Endothelial cell of umbilical vein (primary cell): Measurements from ENCODE around the gene MLPH. TPM values are rescaled to one million over a fixed set of nuclear protein-coding genes. Genes with fewer than 3 reads are reported as not detected.

ENCODE experiments used
- BruUV-seq: library from RNA; stranded (reverse); fragments of 400-500 nt; replicated peaks from 2 replicates; lab custom pipeline; 2021; lab: Mats Ljungman, UMichigan
- CTCF ChIA-PET: fragments of 300-600, 350-600 bp; sonication (Branson Sonifier 250); formaldehyde crosslinking; loops from one replicate; lab custom pipeline; 2021; ENCODE audit warnings: antibody characterized with exemption, inconsistent platforms; lab: Charles Lee
- POLR2A ChIA-PET: fragments of 300-600, 350-600 bp; sonication (Branson Sonifier 250); formaldehyde crosslinking; loops from one replicate; lab custom pipeline; 2021; ENCODE audit warnings: antibody characterized with exemption, inconsistent platforms; lab: Charles Lee
- DNase-seq: peaks from one replicate; pipeline ENCODE4 v3.0.0-alpha.2; 2011; ENCODE audit warnings: low read depth, low spot score
- FAIRE-seq: peaks from 2 replicates; lab custom pipeline; 2011; peaks lifted over from hg19 to GRCh38; lab: Jason Lieb, UNC
- H2AFZ ChIP-seq: 2 replicates; pipeline ENCODE4 v1.6.0; 2012; ENCODE audit warnings: low read depth, low read length, control low read depth, inconsistent platforms
- H3K27ac ChIP-seq: 2 replicates; pipeline ENCODE4 v1.5.1; 2011; ENCODE audit warnings: low read depth, mild to moderate bottlenecking, control low read depth, low read length, moderate library complexity; ENCODE audit not compliant: insufficient read depth
- H3K27me3 ChIP-seq, 2 experiments: 2 replicates each; pipeline versions ENCODE4 v1.6.0 to v1.6.1; 2011; ENCODE audit warnings: low read length in 2 of 2, mixed read lengths in 1 of 2; ENCODE audit not compliant: control insufficient read depth in 2 of 2, insufficient read depth in 2 of 2
- H3K36me3 ChIP-seq, 2 experiments: 2 replicates in 1 of 2; 3 replicates in 1 of 2; pipeline ENCODE4 v1.5.1; 2011; ENCODE audit warnings: low read length in 2 of 2, mild to moderate bottlenecking in 1 of 2, moderate library complexity in 1 of 2; ENCODE audit not compliant: control insufficient read depth in 2 of 2, insufficient read depth in 2 of 2; ENCODE audit errors: extremely low read depth in 1 of 2
- H3K4me1 ChIP-seq: 3 replicates; pipeline ENCODE4 v1.5.1; 2011; ENCODE audit warnings: mild to moderate bottlenecking, low read length; ENCODE audit not compliant: control insufficient read depth, insufficient read depth; ENCODE audit errors: extremely low read depth
- H3K4me2 ChIP-seq: 2 replicates; pipeline ENCODE4 v1.6.1; 2011; ENCODE audit warnings: low read length, control low read depth, mixed read lengths; ENCODE audit not compliant: insufficient read depth
- H3K4me3 ChIP-seq, 3 experiments: fragments of 200-600 bp in 1 of 3; sonication (generic), shearing (Covaris generic) in 1 of 3; replicated peaks in 1 of 3; 2 replicates each; pipeline ENCODE4 v1.5.1; 2011 to 2016; ENCODE audit warnings: control low read depth in 3 of 3, low read length in 3 of 3, mild to moderate bottlenecking in 2 of 3, inconsistent platforms in 1 of 3, low read depth in 1 of 3, moderate library complexity in 1 of 3; ENCODE audit not compliant: insufficient read depth in 1 of 3
- H3K79me2 ChIP-seq: 2 replicates; pipeline ENCODE4 v1.6.0; 2012; ENCODE audit warnings: low read length, inconsistent platforms; ENCODE audit not compliant: control insufficient read depth, insufficient read depth
- H3K9ac ChIP-seq: replicated peaks from 2 replicates; pipeline ENCODE3; 2011; ENCODE audit warnings: low read length, control low read depth; ENCODE audit not compliant: insufficient read depth; ENCODE audit errors: extremely low read depth
- H3K9me1 ChIP-seq: replicated peaks from 3 replicates; pipeline ENCODE4 v1.6.0; 2011; ENCODE audit warnings: mild to moderate bottlenecking, low read length; ENCODE audit not compliant: control insufficient read depth, insufficient read depth; ENCODE audit errors: extremely low read depth
- H3K9me3 ChIP-seq: replicated peaks from 2 replicates; pipeline ENCODE4 v1.5.1; 2012; ENCODE audit warnings: low read length, inconsistent platforms; ENCODE audit not compliant: control insufficient read depth, insufficient read depth
- H4K20me1 ChIP-seq: replicated peaks from 2 replicates; pipeline ENCODE3; 2011; ENCODE audit warnings: mild to moderate bottlenecking, low read length; ENCODE audit not compliant: control insufficient read depth, insufficient read depth; ENCODE audit errors: extremely low read depth
- EZH2 ChIP-seq: IDR thresholded peaks from 2 replicates; pipeline ENCODE4 v1.6.1; 2012; ENCODE audit warnings: borderline replicate concordance, low read depth, mild to moderate bottlenecking, moderate library complexity, low read length, inconsistent platforms; ENCODE audit not compliant: severe bottlenecking
- FOS ChIP-seq: IDR thresholded peaks from 2 replicates; pipeline ENCODE4 v1.6.1; 2011; ENCODE audit warnings: mild to moderate bottlenecking, low read length, moderate library complexity, borderline replicate concordance; ENCODE audit not compliant: insufficient read depth
- GATA2 ChIP-seq: IDR thresholded peaks from 2 replicates; pipeline ENCODE4 v1.7.0; 2011; ENCODE audit warnings: low read depth, mild to moderate bottlenecking, moderate library complexity, mixed read lengths, low read length; ENCODE audit not compliant: insufficient read length, insufficient read depth
- JUN ChIP-seq: IDR thresholded peaks from 2 replicates; pipeline ENCODE4 v1.6.1; 2011; ENCODE audit warnings: borderline replicate concordance, low read depth; ENCODE audit not compliant: insufficient read length, insufficient read depth
- MYC ChIP-seq: IDR thresholded peaks from one replicate; pipeline ENCODE4 v1.6.1; 2011; ENCODE audit warnings: mild to moderate bottlenecking, low read depth, low read length
- POLR2A ChIP-seq: IDR thresholded peaks from 2 replicates; pipeline ENCODE4 v1.6.1; 2012; ENCODE audit warnings: low read depth, mild to moderate bottlenecking, control low read depth, low read length
- POLR2AphosphoS5 ChIP-seq: IDR thresholded peaks from 2 replicates; pipeline ENCODE4 v1.6.1; 2012; ENCODE audit warnings: low read depth, mild to moderate bottlenecking, control low read depth, low read length, moderate library complexity; ENCODE audit not compliant: insufficient read depth
- dilution Hi-C: fragments of 300-500 bp; cut with MboI; formaldehyde crosslinking; loops from one replicate; pipeline ENCODE4 v1.15.0; 2019; ENCODE audit warnings: low sequenced_read_pairs; ENCODE audit not compliant: extremely low pct_ligation_motif_present
- intact Hi-C: fragments of 100-400 bp; cut with micrococcal nuclease; formaldehyde crosslinking; loops from one replicate; pipeline ENCODE4 v1.10.0; 2022
- polyA plus RNA-seq, 4 experiments: library from polyadenylated mRNA; depleted of rRNA in 3 of 4; stranded (reverse) in 3 of 4; unstranded in 1 of 4; fragments of >200 nt; gene quantifications; 2 replicates each; pipeline versions ENCODE4 v1.2.1 to v1.2.3, GENCODE V29; 2011 to 2012; ENCODE audit warnings: missing spikeins in 1 of 4
- total RNA-seq: library from RNA; stranded (reverse); gene quantifications from 2 replicates; pipeline ENCODE4 v1.2.3, GENCODE V29; 2021
- TF ChIP-seq, protein P1 (sequence below): IDR thresholded peaks from 2 replicates; pipeline ENCODE4 v1.6.1; 2011; ENCODE audit not compliant: insufficient read depth, insufficient read length
- TF ChIP-seq, protein P2 (sequence below), 2 donors: IDR thresholded peaks; 1 replicate in 1 of 2; 2 replicates in 1 of 2; pipeline ENCODE4 v1.5.1; 2011; ENCODE audit warnings: low read length in 2 of 2, mild to moderate bottlenecking in 2 of 2, moderate library complexity in 2 of 2, control low read depth in 1 of 2, inconsistent platforms in 1 of 2, low read depth in 1 of 2; ENCODE audit not compliant: insufficient read depth in 1 of 2; ENCODE audit errors: extremely low read depth in 1 of 2

MLPH gene
- total and polyA plus RNA-seq, 2 donors (not counting 3 experiments of a cell fraction or from before 2014, with no cell fraction given), result not detected

DNA sequence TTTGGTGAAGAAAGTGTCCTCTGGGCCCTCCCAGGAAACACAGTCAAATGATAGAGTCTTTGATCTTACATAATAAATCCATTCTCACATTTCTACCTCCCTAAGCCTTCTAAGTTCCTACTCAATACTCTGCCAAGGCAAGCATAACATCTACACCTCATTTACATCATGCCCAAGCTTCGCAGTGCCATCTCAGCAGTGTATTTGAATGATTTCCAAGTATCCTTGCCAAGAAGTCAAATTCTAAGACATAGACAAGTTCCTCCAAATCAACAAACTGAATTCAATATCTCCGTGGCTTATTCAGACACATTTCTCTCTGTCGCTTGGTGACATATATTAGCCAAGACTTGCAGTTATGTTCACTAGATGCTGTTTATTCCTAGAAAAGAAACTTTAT is 8.1 kb upstream of the MLPH start:
- TF ChIP-seq, protein P1, sequence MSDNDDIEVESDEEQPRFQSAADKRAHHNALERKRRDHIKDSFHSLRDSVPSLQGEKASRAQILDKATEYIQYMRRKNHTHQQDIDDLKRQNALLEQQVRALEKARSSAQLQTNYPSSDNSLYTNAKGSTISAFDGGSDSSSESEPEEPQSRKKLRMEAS, result no peak
- TF ChIP-seq POLR2A, result no peak
- TF ChIP-seq POLR2AphosphoS5, result no peak
- no peak for TF ChIP-seq GATA2
- TF ChIP-seq JUN, result no peak
- TF ChIP-seq MYC, result no peak
- TF ChIP-seq, protein P2, sequence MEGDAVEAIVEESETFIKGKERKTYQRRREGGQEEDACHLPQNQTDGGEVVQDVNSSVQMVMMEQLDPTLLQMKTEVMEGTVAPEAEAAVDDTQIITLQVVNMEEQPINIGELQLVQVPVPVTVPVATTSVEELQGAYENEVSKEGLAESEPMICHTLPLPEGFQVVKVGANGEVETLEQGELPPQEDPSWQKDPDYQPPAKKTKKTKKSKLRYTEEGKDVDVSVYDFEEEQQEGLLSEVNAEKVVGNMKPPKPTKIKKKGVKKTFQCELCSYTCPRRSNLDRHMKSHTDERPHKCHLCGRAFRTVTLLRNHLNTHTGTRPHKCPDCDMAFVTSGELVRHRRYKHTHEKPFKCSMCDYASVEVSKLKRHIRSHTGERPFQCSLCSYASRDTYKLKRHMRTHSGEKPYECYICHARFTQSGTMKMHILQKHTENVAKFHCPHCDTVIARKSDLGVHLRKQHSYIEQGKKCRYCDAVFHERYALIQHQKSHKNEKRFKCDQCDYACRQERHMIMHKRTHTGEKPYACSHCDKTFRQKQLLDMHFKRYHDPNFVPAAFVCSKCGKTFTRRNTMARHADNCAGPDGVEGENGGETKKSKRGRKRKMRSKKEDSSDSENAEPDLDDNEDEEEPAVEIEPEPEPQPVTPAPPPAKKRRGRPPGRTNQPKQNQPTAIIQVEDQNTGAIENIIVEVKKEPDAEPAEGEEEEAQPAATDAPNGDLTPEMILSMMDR (IDR thresholded peaks at IDR 0.05; ENCODE audit: extremely low read depth in 1 of 2, insufficient read depth in 1 of 2, low read depth in 1 of 2, low read length in 2 of 2), result no peak
- TF ChIP-seq EZH2, result no peak
- TF ChIP-seq FOS, result no peak

More for the DNA sequence above, 8.1 kb upstream of the MLPH start:
- peaks cover 48 to 62% of the 10 kb centered on the region in 2 experiments for H3K27me3 ChIP-seq
- no peaks in the 10 kb centered on the region for H3K9me1 ChIP-seq
- no peak overlapping the region for H3K9ac ChIP-seq
- no peak for DNase-seq
- dilution Hi-C loops, result no loop called here
- H3K9me3 ChIP-seq, result no peaks in the 10 kb centered on the region
- H3K27ac ChIP-seq, result no peak overlapping the region
- no peak for FAIRE-seq
- no peak overlapping the region for H2AFZ ChIP-seq
- H3K4me1 ChIP-seq, result peaks cover 12% of the 10 kb centered on the region
- H3K36me3 ChIP-seq, result no peaks in the 10 kb centered on the region
- no TSS peak for BruUV-seq
- no peak overlapping the region for H3K4me2 ChIP-seq
- ChIA-PET POLR2A (no interaction called here), CTCF (no interaction called here)
- no peaks in the 10 kb centered on the region for H3K79me2 ChIP-seq
- no peaks in the 10 kb centered on the region for H4K20me1 ChIP-seq
- intact Hi-C loops, result loop anchor here (5.0 kb wide), 1 partner anchor 187 kb away; no protein-coding TSS in a partner anchor
- H3K4me3 ChIP-seq, result no peak overlapping the region
